Measurements from ENCODE around the gene CA11. TPM values are rescaled to one million over a fixed set of nuclear protein-coding genes. Genes with fewer than 3 reads are reported as not detected.

Gene CA11
- total RNA-seq, 1 experiment from 2014 or later = 12.6 TPM

GRCh38 chr19:48596237-48596636 lies 49.8 kb downstream of the CA11 start:
- BruUV-seq (replicated peaks) = no TSS peak
- intact Hi-C loops (cut with micrococcal nuclease; ENCODE audit: unreplicated experiment) = no loop called here
- POLR2A ChIA-PET = no interaction called here

DNA sequence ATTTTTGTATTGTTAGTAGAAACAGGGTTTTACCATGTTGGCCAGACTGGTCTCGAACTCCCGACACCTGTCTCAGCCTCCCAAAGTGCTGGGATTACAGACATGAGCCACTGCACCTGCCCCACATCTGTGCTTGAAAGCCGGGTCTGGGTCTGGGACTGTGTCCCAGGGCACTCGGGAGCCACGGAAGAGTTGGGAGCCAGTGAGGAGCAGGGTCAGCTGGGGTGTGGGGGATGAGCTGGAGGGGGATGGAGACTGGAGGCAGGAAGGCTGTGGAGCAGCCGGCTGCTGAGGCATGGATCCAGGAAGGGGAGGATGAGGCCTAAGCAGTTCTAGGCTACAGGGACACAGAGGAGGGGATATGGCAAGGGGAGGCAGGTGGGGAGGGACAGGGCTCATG lies 50.2 kb downstream of the CA11 start:
- POLR2A ChIA-PET = no interaction called here
- H3K9me3 ChIP-seq (ENCODE audit: control insufficient read depth, insufficient read depth, low read depth, low read length) = no peaks in the 10 kb centered on the region
- ATAC-seq (no peak), DNase-seq (ENCODE audit: low read depth, low spot score) (no peak)
- no peak overlapping the region for H3K4me3 ChIP-seq (ENCODE audit: low read depth in 2 of 2, low read length in 2 of 2)
- H3K36me3 ChIP-seq (ENCODE audit: control insufficient read depth, insufficient read depth, low read length) = no peaks in the 10 kb centered on the region
- no peaks in the 10 kb centered on the region for H3K4me1 ChIP-seq (ENCODE audit: control insufficient read depth, insufficient read depth, low read length)
- no TSS peak for BruUV-seq (replicated peaks)
- CTCF ChIA-PET = interaction anchor here (1.9 kb wide), 1 partner anchor 11 kb away, joined by 7 read pairs; no protein-coding TSS in a partner anchor
- intact Hi-C loops (cut with micrococcal nuclease; ENCODE audit: unreplicated experiment) = no loop called here
- no peaks in the 10 kb centered on the region for H3K27me3 ChIP-seq (ENCODE audit: control insufficient read depth, insufficient read depth, low read length)
- no peak overlapping the region for H3K27ac ChIP-seq (ENCODE audit: low read length)
- in situ Hi-C loops (cut with HindIII; ENCODE audit: low pct_unique_long_range_greater_than_20kb, low sequenced_read_pairs) = no loop called here
- TF ChIP-seq, protein P1, sequence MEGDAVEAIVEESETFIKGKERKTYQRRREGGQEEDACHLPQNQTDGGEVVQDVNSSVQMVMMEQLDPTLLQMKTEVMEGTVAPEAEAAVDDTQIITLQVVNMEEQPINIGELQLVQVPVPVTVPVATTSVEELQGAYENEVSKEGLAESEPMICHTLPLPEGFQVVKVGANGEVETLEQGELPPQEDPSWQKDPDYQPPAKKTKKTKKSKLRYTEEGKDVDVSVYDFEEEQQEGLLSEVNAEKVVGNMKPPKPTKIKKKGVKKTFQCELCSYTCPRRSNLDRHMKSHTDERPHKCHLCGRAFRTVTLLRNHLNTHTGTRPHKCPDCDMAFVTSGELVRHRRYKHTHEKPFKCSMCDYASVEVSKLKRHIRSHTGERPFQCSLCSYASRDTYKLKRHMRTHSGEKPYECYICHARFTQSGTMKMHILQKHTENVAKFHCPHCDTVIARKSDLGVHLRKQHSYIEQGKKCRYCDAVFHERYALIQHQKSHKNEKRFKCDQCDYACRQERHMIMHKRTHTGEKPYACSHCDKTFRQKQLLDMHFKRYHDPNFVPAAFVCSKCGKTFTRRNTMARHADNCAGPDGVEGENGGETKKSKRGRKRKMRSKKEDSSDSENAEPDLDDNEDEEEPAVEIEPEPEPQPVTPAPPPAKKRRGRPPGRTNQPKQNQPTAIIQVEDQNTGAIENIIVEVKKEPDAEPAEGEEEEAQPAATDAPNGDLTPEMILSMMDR (IDR thresholded peaks at IDR 0.05) = no peak
- TF ChIP-seq POLR2AphosphoS5 (IDR thresholded peaks at IDR 0.05; ENCODE audit: low read depth, low read length) = no peak
- no peak for TF ChIP-seq SIN3A (IDR thresholded peaks at IDR 0.05; ENCODE audit: borderline replicate concordance, insufficient read depth, low read depth, low read length)
- TF ChIP-seq, protein P2, sequence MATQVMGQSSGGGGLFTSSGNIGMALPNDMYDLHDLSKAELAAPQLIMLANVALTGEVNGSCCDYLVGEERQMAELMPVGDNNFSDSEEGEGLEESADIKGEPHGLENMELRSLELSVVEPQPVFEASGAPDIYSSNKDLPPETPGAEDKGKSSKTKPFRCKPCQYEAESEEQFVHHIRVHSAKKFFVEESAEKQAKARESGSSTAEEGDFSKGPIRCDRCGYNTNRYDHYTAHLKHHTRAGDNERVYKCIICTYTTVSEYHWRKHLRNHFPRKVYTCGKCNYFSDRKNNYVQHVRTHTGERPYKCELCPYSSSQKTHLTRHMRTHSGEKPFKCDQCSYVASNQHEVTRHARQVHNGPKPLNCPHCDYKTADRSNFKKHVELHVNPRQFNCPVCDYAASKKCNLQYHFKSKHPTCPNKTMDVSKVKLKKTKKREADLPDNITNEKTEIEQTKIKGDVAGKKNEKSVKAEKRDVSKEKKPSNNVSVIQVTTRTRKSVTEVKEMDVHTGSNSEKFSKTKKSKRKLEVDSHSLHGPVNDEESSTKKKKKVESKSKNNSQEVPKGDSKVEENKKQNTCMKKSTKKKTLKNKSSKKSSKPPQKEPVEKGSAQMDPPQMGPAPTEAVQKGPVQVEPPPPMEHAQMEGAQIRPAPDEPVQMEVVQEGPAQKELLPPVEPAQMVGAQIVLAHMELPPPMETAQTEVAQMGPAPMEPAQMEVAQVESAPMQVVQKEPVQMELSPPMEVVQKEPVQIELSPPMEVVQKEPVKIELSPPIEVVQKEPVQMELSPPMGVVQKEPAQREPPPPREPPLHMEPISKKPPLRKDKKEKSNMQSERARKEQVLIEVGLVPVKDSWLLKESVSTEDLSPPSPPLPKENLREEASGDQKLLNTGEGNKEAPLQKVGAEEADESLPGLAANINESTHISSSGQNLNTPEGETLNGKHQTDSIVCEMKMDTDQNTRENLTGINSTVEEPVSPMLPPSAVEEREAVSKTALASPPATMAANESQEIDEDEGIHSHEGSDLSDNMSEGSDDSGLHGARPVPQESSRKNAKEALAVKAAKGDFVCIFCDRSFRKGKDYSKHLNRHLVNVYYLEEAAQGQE (IDR thresholded peaks at IDR 0.05; ENCODE audit: insufficient read depth in 1 of 2, low read depth in 2 of 2, low read length in 1 of 2) = no peak
- no peak for TF ChIP-seq TCF7L2 (IDR thresholded peaks at IDR 0.05; ENCODE audit: low read depth, low read length)

More at GRCh38 chr19:48596237-48596636, 49.8 kb downstream of the CA11 start:
- Histone ChIP-seq H3K36me3 (ENCODE audit: control insufficient read depth, insufficient read depth, low read length) (no peaks in the 10 kb centered on the region), H3K27me3 (ENCODE audit: control insufficient read depth, insufficient read depth, low read length) (no peaks in the 10 kb centered on the region), H3K9me3 (ENCODE audit: control insufficient read depth, insufficient read depth, low read depth, low read length) (no peaks in the 10 kb centered on the region), H3K27ac (ENCODE audit: low read length) (no peak overlapping the region), H3K4me3 (ENCODE audit: low read depth in 2 of 2, low read length in 2 of 2) (no peak overlapping the region), H3K4me1 (ENCODE audit: control insufficient read depth, insufficient read depth, low read length) (no peaks in the 10 kb centered on the region)
- DNase-seq (ENCODE audit: low read depth, low spot score) (no peak), ATAC-seq (no peak)
- no peak for TF ChIP-seq POLR2AphosphoS5 (IDR thresholded peaks at IDR 0.05; ENCODE audit: low read depth, low read length)
- TF ChIP-seq SIN3A (IDR thresholded peaks at IDR 0.05; ENCODE audit: borderline replicate concordance, insufficient read depth, low read depth, low read length) = no peak
- TF ChIP-seq TCF7L2 (IDR thresholded peaks at IDR 0.05; ENCODE audit: low read depth, low read length) = no peak
- in situ Hi-C loops (cut with HindIII; ENCODE audit: low pct_unique_long_range_greater_than_20kb, low sequenced_read_pairs) = no loop called here
- CTCF ChIA-PET = interaction anchor here (1.9 kb wide), 1 partner anchor 12 kb away, joined by 7 read pairs; no protein-coding TSS in a partner anchor

GRCh38 chr19:48595171-48595570 lies 50.8 kb downstream of the CA11 start:
- CTCF ChIA-PET = interaction anchor here (0.7 to 1.9 kb wide), 2 partner anchors 11 to 102 kb away, joined by 7 to 9 read pairs; no protein-coding TSS in a partner anchor
- no peaks in the 10 kb centered on the region for H3K36me3 ChIP-seq (ENCODE audit: control insufficient read depth, insufficient read depth, low read length)
- POLR2A ChIA-PET = no interaction called here
- in situ Hi-C loops (cut with HindIII; ENCODE audit: low pct_unique_long_range_greater_than_20kb, low sequenced_read_pairs) (no loop called here), intact Hi-C loops (cut with micrococcal nuclease; ENCODE audit: unreplicated experiment) (no loop called here)
- no peaks in the 10 kb centered on the region for H3K4me1 ChIP-seq (ENCODE audit: control insufficient read depth, insufficient read depth, low read length)
- no peaks in the 10 kb centered on the region for H3K27me3 ChIP-seq (ENCODE audit: control insufficient read depth, insufficient read depth, low read length)
- DNase-seq (ENCODE audit: low read depth, low spot score) (no peak), ATAC-seq (no peak)
- TF ChIP-seq TCF7L2 (IDR thresholded peaks at IDR 0.05; ENCODE audit: low read depth, low read length) (no peak), POLR2AphosphoS5 (IDR thresholded peaks at IDR 0.05; ENCODE audit: low read depth, low read length) (no peak), SIN3A (IDR thresholded peaks at IDR 0.05; ENCODE audit: borderline replicate concordance, insufficient read depth, low read depth, low read length) (no peak)
- TF ChIP-seq, protein P2 (IDR thresholded peaks at IDR 0.05; ENCODE audit: insufficient read depth in 1 of 2, low read depth in 2 of 2, low read length in 1 of 2) = no peak
- TF ChIP-seq, protein P1 (IDR thresholded peaks at IDR 0.05) = no peak
- no TSS peak for BruUV-seq (replicated peaks)
- no peaks in the 10 kb centered on the region for H3K9me3 ChIP-seq (ENCODE audit: control insufficient read depth, insufficient read depth, low read depth, low read length)
- H3K27ac ChIP-seq (ENCODE audit: low read length) = no peak overlapping the region
- no peak overlapping the region for H3K4me3 ChIP-seq (ENCODE audit: low read depth in 2 of 2, low read length in 2 of 2)
